ENCODE measurements around the gene RDH11. TPM values are rescaled to one million over a fixed set of nuclear protein-coding genes. Genes with fewer than 3 reads are reported as not detected.
"Not testable (repeated sequence)": the region's sequence is repeated elsewhere in the genome, so short reads cannot be mapped to it uniquely, and the experiment has no call there.

Gene RDH11
- total RNA-seq, 2 donors from 2014 or later: 19.4 to 26.2 TPM

GRCh38 chr14:67719866-67720265 is 24.3 kb upstream of the RDH11 start:
- WGBS, 2 donors: 57 to 64% methylated on average over 2 of the region's 2 CpGs
- intact Hi-C loops (cut with DNase I): no loop called here
- no peak overlapping the region for H3K27ac ChIP-seq
- no peaks in the 10 kb centered on the region for H3K27me3 ChIP-seq
- no peaks in the 10 kb centered on the region for H3K9me3 ChIP-seq
- no peak overlapping the region for H3K4me3 ChIP-seq
- no peak for TF ChIP-seq POLR2A (IDR thresholded peaks at IDR 0.05)
- no peak for TF ChIP-seq CTCF (IDR thresholded peaks at IDR 0.05)
- DNase-seq: no peak
- peaks cover 18% of the 10 kb centered on the region for H3K4me1 ChIP-seq
- ATAC-seq: no peak
- no peaks in the 10 kb centered on the region for H3K36me3 ChIP-seq (replicated peaks in 1 of 2; ENCODE audit: insufficient read depth in 1 of 2, low read depth in 2 of 2)

- H3K27me3 ChIP-seq; intact Hi-C loops (cut with DNase I): not testable (repeated sequence)
- 77 to 84% methylated on average over 3 of the region's 3 CpGs for WGBS, 2 donors
Observed at GRCh38 chr14:67719385-67719784, 23.8 kb upstream of the RDH11 start.

GRCh38 chr14:67718265-67718664 is 22.7 kb upstream of the RDH11 start:
- no peak for TF ChIP-seq POLR2A (IDR thresholded peaks at IDR 0.05)
- no peak for TF ChIP-seq CTCF (IDR thresholded peaks at IDR 0.05)
- no peak for DNase-seq

More at GRCh38 chr14:67719385-67719784, 23.8 kb upstream of the RDH11 start:
- peaks cover 18% of the 10 kb centered on the region for H3K4me1 ChIP-seq
- H3K4me3 ChIP-seq; ATAC-seq; H3K36me3 ChIP-seq (replicated peaks in 1 of 2; ENCODE audit: insufficient read depth in 1 of 2, low read depth in 2 of 2); DNase-seq; H3K9me3 ChIP-seq: not testable (repeated sequence)
- peak overlapping the region in 1 of 4 donors; percentile 10 for H3K27ac ChIP-seq

GRCh38 chr14:67717048-67717447 is 21.5 kb upstream of the RDH11 start:
- Histone ChIP-seq H3K27me3 (no peaks in the 10 kb centered on the region), H3K9me3 (no peaks in the 10 kb centered on the region), H3K4me3 (no peak overlapping the region), H3K4me1 (peaks cover 12% of the 10 kb centered on the region), H3K36me3 (replicated peaks in 1 of 2; ENCODE audit: insufficient read depth in 1 of 2, low read depth in 2 of 2) (no peaks in the 10 kb centered on the region), H3K27ac (no peak overlapping the region)
- TF ChIP-seq CTCF (IDR thresholded peaks at IDR 0.05) (no peak), POLR2A (IDR thresholded peaks at IDR 0.05) (no peak)
- 94 to 95% methylated on average over 1 of the region's 1 CpG for WGBS, 2 donors
- no peak for DNase-seq
- intact Hi-C loops (cut with DNase I): no loop called here
- no peak for ATAC-seq

More at GRCh38 chr14:67718265-67718664, 22.7 kb upstream of the RDH11 start:
- H3K9me3 ChIP-seq: no peaks in the 10 kb centered on the region
- H3K36me3 ChIP-seq (replicated peaks in 1 of 2; ENCODE audit: insufficient read depth in 1 of 2, low read depth in 2 of 2): no peaks in the 10 kb centered on the region
- 58 to 68% methylated on average over 2 of the region's 2 CpGs for WGBS, 2 donors
- H3K27ac ChIP-seq: no peak overlapping the region
- H3K4me3 ChIP-seq: no peak overlapping the region
- intact Hi-C loops (cut with DNase I): no loop called here
- H3K4me1 ChIP-seq: peaks cover 18% of the 10 kb centered on the region
- H3K27me3 ChIP-seq: no peaks in the 10 kb centered on the region
- ATAC-seq: no peak

GRCh38 chr14:67710209-67710608 is 14.6 kb upstream of the RDH11 start:
- no peaks in the 10 kb centered on the region for H3K27me3 ChIP-seq
- no peak overlapping the region for H3K27ac ChIP-seq
- H3K36me3 ChIP-seq (replicated peaks in 1 of 2; ENCODE audit: insufficient read depth in 1 of 2, low read depth in 2 of 2): no peaks in the 10 kb centered on the region
- no peak for ATAC-seq
- peaks cover 9% of the 10 kb centered on the region for H3K4me1 ChIP-seq
- H3K9me3 ChIP-seq: no peaks in the 10 kb centered on the region
- no peak overlapping the region for H3K4me3 ChIP-seq
- WGBS, 2 donors: 89 to 92% methylated on average over 2 of the region's 2 CpGs
- DNase-seq: no peak
- no peak for TF ChIP-seq POLR2A (IDR thresholded peaks at IDR 0.05)
- intact Hi-C loops (cut with DNase I): no loop called here

- 52 to 56% methylated on average over 1 of the region's 1 CpG for WGBS, 2 donors
- H3K27ac ChIP-seq; H3K9me3 ChIP-seq; H3K4me3 ChIP-seq; H3K27me3 ChIP-seq; ATAC-seq; H3K36me3 ChIP-seq (replicated peaks in 1 of 2; ENCODE audit: insufficient read depth in 1 of 2, low read depth in 2 of 2); DNase-seq: not testable (repeated sequence)
- peaks cover 13% of the 10 kb centered on the region for H3K4me1 ChIP-seq
- intact Hi-C loops (cut with DNase I): loop anchor here (10.0 kb wide), 1 partner anchor 125 kb away; no protein-coding TSS in a partner anchor
Observed at GRCh38 chr14:67709796-67710195, 14.2 kb upstream of the RDH11 start.

- ATAC-seq; H3K9me3 ChIP-seq; H3K36me3 ChIP-seq (replicated peaks in 1 of 2; ENCODE audit: insufficient read depth in 1 of 2, low read depth in 2 of 2); DNase-seq; H3K4me3 ChIP-seq; H3K27me3 ChIP-seq: not testable (repeated sequence)
- H3K27ac ChIP-seq: peak overlapping the region in 1 of 4 donors; percentile 23
- H3K4me1 ChIP-seq: peaks cover 15% of the 10 kb centered on the region
- intact Hi-C loops (cut with DNase I): loop anchor here (10.0 kb wide), 1 partner anchor 125 kb away; no protein-coding TSS in a partner anchor
Observed at GRCh38 chr14:67709346-67709745, 13.8 kb upstream of the RDH11 start.
